ENCODE data around the gene SSX2IP. TPM values are rescaled to one million over a fixed set of nuclear protein-coding genes. Genes with fewer than 3 reads are reported as not detected.
A peak's percentile ranks its signal among the peaks of the same experiment; 100 is the strongest.

SSX2IP gene
- total RNA-seq, 1 donor = 13.4 TPM

GRCh38 chr1:84701376-84701775 lies 11.1 kb upstream of the SSX2IP start:
- TF ChIP-seq CTCF (IDR thresholded peaks at IDR 0.05; ENCODE audit: insufficient read depth, low read depth, low read length) = no peak
- peak; percentile 33 for DNase-seq (ENCODE audit: low read depth)
- H3K4me3 ChIP-seq (ENCODE audit: low read depth, low read length) = no peak overlapping the region

GRCh38 chr1:84700070-84700469 lies 9.8 kb upstream of the SSX2IP start:
- TF ChIP-seq CTCF (IDR thresholded peaks at IDR 0.05; ENCODE audit: insufficient read depth, low read depth, low read length) = no peak
- H3K4me3 ChIP-seq (ENCODE audit: low read depth, low read length) = no peak overlapping the region
- DNase-seq (ENCODE audit: low read depth) = no peak

GRCh38 chr1:84698151-84699110 lies 8.2 kb upstream of the SSX2IP start:
- H3K4me3 ChIP-seq (ENCODE audit: low read depth, low read length) = no peak overlapping the region
- peak; percentile 90 for DNase-seq (ENCODE audit: low read depth)
- no peak for TF ChIP-seq CTCF (IDR thresholded peaks at IDR 0.05; ENCODE audit: insufficient read depth, low read depth, low read length)

GRCh38 chr1:84693785-84694184 lies 3.5 kb upstream of the SSX2IP start:
- no peak overlapping the region for H3K4me3 ChIP-seq (ENCODE audit: low read depth, low read length)
- peak; percentile 39 for DNase-seq (ENCODE audit: low read depth)
- TF ChIP-seq CTCF (IDR thresholded peaks at IDR 0.05; ENCODE audit: insufficient read depth, low read depth, low read length) = no peak

- peak; percentile 42 for DNase-seq (ENCODE audit: low read depth)
- no peak for TF ChIP-seq CTCF (IDR thresholded peaks at IDR 0.05; ENCODE audit: insufficient read depth, low read depth, low read length)
- H3K4me3 ChIP-seq (ENCODE audit: low read depth, low read length) = no peak overlapping the region
Observed at GRCh38 chr1:84693005-84693404, 2.7 kb upstream of the SSX2IP start.

- no peak for DNase-seq (ENCODE audit: low read depth)
- TF ChIP-seq CTCF (IDR thresholded peaks at IDR 0.05; ENCODE audit: insufficient read depth, low read depth, low read length) = no peak
- H3K4me3 ChIP-seq (ENCODE audit: low read depth, low read length) = no peak overlapping the region
Observed at GRCh38 chr1:84692391-84692790, 2.1 kb upstream of the SSX2IP start.
